ENCODE data around the gene GALNT1.
"Not testable (repeated sequence)": the region's sequence is repeated elsewhere in the genome, so short reads cannot be mapped to it uniquely, and the experiment has no call there.

The GALNT1 gene

GRCh38 chr18:35581546-35581897 lies at the start of gene GALNT1:
TSS of gene GALNT1 (plus strand) at chr18:35581740. CDS start at chr18:35654663, 72,923 bp downstream.
- no peak for DNase-seq

DNA sequence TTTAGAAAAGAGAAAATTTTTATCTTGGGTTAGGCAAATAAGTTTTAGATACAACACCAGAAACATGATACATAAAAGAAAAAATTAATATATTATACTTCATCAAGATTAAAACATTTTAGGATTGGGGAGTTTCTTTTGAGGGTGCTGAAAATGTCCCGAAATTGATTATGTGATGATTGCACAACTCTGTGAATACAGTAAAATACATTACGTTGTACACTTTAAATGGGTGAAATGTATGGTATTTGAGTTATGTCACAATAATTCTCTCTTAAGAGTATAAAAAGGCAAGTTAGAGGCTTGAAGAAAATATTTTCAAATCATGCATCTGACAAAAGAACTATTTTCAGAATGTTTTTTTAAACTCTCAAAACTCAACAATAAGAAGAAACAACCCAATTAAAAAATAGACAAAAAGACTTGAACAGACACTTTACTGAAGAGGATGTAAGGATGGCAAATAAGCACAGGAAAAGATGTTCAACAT lies 47.6 kb upstream of the GALNT1 start:
- no peak for DNase-seq

- DNase-seq: no peak
These were observed 46.2 kb upstream of the GALNT1 start for GRCh38 chr18:35535297-35535696.

GRCh38 chr18:35542356-35542755 lies 39.2 kb upstream of the GALNT1 start:
- DNase-seq: no peak

DNA sequence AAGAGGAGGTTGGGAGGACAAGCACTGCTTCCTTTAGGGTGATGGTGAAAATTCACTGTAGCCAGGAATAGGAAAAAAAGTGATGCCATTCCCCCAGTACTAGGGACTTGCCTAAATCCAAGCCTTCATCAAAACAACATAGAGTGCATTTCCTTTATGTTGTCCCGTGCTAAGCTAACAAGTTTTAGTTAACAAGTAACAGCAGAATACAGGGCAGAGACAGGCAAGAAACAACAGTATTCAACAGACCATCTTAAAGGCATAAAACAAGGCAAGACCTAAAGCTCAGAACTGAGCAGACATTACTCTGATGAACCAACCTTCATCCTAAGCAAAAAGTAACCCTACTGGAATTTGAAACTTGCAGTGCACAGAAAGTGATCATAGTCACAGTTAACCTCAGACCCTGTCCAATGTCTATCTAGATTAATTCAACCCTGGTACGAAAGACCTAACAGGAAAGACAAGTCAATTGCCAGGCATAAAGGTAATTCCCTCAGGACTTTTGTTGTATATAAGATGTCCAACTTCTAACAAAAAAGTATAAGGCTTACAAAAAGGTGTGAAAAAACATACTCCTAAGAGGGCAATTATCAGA lies 34.4 kb upstream of the GALNT1 start:
- no peak for DNase-seq

DNA sequence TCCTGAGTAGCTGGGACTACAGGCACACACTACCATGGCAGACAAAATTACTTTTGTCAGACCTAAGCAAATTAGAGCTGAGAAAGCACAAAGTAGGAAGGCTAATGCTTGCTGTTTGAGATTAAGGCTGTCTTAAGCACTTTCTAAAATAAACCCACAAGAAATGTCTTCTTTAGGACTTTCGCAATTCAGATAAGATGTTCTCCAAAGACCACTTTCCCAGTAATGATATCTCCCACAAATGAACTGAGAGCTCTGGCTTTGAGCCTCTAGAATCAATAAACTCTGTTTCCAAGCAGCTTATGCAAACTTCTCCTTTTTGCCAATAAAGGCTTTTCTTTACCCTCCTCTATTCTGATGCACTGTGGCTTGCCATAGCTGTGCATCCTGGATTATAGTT lies 32.0 kb upstream of the GALNT1 start:
- DNase-seq: no peak

DNA sequence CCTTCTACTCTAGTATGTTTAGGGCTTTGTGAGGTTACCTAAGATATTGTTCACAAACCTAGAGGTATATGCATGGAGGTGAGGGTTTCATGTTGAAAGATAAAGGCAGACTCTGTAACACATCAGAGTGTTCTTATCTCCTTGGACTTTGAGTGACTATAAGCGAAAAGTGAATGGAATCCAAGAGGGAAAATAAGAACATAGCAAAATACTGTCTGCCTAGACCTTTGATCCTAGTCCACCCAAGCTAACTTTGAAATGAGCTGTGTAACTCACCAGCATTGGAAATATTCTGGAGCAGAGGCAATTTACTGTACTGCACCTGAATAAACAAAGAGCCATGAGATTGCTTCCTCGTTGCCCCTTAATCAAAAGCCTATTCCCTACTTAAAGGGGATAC lies 28.2 kb upstream of the GALNT1 start:
- DNase-seq: no peak

DNA sequence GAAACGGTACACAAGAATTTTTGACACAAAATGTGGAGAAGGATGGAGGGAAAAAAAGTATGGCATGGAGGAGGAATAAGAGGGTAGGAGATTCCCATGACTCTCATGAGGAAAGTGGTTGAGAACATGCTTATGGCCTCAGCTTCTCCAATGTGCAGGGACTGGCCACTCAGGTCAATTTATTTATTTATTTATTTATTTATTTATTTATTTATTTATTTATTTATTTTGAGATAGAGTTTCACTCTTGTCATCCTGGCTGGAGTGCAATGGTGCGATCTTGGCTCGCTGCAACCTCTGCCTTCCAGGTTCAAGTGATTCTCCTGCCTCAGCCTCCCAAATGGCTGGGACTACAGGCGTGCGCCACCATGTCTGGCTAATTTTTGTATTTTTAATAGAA lies 26.0 kb upstream of the GALNT1 start:
- DNase-seq: not testable (repeated sequence)

DNA sequence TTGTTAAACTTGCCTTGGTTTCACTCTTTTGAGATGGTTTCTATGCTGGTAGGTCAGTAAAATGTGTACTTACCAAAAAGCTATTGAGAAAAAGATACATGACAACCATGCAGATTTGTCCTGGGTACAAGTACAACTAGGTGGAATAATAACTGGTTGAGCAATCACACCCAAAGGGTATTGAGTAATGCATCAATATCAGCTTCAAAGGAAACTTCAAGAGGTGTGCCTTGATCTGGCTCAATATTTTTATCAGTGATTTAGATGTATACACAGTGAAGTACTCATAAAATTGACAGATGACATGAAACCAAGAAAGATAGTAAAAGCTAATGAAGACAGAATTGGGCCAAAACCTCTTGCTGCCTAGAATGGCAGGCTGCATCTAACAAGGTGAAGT lies 21.7 kb upstream of the GALNT1 start:
- no peak for DNase-seq

DNA sequence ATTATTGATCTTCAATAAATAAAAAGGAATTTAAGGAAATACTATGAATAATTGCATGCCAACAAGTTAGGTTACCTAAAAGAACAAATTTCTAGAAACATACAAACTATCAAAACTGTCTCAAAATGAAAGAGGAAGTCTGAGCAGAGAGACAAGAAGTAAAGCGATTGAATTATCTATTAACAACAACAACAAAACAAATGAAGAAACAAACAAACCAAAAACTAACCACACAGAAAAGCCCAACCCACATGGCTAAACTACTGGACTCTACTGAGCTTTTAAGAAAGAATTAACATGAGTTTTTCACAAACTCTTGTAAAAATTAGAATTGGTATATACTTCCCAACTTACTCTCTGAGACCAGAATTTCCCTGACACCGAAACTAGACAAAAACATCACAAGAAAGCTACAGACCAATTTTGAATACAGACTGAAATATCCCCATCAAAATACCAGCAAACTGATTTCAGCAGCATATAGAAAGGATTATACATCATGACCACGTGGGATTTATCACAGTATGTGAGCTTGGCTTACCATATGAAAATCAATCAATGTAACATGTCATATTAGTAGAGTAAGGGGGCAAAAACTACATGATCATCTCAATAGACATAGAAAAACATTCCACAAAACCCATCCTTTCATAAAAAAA lies 16.6 kb upstream of the GALNT1 start:
- DNase-seq: no peak

DNA sequence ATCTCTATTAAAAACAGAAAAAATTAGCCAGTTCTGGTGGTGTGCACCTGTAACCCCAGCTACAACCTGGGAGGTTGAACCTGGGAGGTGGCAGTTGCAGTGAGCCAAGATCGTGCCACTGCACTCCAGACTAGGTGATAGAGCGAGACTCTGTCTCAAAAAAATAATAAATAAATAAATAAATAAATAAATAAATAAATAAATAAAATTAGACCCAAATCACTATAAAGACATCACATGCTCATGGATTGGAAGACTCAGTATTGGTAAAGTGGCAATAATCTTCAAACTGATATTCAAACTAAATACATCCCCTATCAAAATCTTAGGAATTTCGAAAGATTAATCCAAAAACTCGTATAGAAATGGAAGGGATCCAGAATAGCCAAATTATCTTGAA lies 15.5 kb upstream of the GALNT1 start:
- DNase-seq: no peak

GRCh38 chr18:35570182-35570581 lies 11.4 kb upstream of the GALNT1 start:
- DNase-seq: no peak

DNA sequence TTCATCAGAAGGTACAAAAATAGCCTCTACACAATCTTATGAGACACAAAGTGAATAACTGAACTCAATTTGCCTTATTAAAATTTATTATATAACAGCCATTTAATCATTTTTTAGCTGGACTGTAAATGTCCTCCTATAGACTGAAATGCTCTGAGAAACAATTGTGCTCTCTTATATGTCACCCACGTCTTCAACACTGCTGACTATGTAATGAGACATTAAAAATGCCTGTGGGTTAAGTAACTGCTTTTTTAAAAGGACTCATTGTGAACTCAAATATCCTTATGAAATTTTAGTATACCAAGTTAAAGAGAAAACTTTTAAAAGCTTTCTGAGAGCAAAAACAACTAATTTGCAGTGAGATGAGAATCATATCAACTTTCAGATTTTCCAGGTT lies 10.4 kb upstream of the GALNT1 start:
- DNase-seq: no peak

DNA sequence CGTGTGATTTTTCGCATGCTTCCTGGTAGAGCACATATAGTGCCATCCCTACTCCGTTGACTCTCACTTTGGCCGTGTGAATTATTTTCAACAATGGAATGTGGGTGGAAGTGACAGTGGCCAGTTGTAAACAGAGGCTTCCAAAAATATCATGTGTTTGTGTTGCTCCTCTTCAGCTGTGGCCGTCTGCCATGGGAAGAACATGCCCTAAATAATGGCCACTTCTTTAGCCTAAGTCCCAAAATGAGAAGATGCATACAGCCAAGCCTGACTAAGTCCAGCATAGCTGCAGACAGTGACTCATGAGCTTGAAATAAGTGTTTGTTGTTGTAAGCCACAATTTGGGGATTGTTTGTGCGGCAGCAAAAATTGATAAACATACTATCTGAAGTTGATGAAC lies 8.9 kb upstream of the GALNT1 start:
- DNase-seq: no peak

GRCh38 chr18:35573531-35573930 lies 8.0 kb upstream of the GALNT1 start:
- no peak for DNase-seq

- DNase-seq: not testable (repeated sequence)
These were observed 5.2 kb upstream of the GALNT1 start for GRCh38 chr18:35576240-35576845.

- peak; percentile 53 to 66 for DNase-seq
These were observed 4.3 kb upstream of the GALNT1 start for GRCh38 chr18:35577045-35577848.

- DNase-seq: no peak
These were observed 3.1 kb upstream of the GALNT1 start for GRCh38 chr18:35578481-35578880.

DNA sequence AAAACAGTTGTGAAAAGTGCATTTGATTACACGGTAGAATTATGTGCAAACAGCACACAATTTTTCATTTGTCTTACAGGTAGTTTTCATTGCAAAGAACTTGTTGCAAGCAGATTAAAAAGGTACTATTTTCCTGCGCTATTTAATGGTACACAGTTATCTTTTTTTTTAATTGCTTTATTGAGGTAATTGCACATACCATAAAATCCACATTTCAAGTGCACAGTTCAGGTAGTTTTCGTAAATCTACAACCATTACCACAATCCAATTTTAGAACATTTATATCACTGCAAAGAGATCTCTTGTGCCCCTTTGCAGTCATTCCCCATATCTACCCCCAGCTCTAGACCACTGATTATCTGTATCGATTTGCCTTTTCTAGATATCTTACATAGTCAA lies 2.6 kb upstream of the GALNT1 start:
- DNase-seq: no peak

- peak; percentile 64 to 72 for DNase-seq
These were observed 620 bp upstream of the GALNT1 start for GRCh38 chr18:35580701-35581539.

DNA sequence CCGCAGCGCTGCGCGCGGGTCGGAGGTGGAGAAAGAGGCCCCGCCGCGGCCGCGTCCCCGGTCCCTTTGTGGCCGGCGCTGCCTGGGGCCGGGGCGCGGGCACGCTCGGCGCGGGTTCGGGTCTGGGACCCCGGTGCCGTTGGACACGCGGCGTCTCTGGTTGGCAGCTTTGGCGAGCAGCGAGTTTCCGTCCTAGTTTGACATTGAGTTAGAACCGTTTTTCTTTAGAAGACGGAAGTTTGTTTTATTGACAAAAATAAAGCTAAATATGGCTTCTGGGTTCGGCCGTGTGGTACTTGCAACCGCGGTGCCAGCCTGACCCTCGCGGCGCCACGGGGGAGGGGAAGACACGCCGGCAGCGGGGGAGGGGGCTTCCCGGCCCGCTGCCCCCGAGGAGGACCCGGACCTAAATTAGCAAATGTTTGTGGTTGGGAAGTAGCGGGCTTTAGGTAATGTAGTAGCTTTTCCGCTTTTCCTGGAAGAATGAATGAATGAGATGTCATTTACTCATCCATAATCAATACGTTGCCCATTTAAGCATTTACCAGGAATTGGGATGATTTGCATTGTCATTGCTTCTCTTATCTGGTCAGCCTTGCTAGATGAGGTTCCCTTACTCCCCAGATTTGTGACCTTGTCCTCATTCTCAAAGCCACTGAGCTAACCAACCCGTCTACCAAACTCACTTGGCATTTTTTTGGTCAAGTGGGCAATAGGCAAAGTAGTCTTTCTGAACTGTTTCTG lies 530 bp downstream of the GALNT1 start:
- peak; percentile 40 to 49 for DNase-seq

All from activated T-cell treated with anti-CD3 and anti-CD28 coated beads, Interleukin-2, amount 50 U/mL, for 48 hours (primary cell).